ENCODE results near the gene CCL23.
"Not testable (repeated sequence)": the region's sequence is repeated elsewhere in the genome, so short reads cannot be mapped to it uniquely, and the experiment has no call there.

Gene CCL23

DNA sequence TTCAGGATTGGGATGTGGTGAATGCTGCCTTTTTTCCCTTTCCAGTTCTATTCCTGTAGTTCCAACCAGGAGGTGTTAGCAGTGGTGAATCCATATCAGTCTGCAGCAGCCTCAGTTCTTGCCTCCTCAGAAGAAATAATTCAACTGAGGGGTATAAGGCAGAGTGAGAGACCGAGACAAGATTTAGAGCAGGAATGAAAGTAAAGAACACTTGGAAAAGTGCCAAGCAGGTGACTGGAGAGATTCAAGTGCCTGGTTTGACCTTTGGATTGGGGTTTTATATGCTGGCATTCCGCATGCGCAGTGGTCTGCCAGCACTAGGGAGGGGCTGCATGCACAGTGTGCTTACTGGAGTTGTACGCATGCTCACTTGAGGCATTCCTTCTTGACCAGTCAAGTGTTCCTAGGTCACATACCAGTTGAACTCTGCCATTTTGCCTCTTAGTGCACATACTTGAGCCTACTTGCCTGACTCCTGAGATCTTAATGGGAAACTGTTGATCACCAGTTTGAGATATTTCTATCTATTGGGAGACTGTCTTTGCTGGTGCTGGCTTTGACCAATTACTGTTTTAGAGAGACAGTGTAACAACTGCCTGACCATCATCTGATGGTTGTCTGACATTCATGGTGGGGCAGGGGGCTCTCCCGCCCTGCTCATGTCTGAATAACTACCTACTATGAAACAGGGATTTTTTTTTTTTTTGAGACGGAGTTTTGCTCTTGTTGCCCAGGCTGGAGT, 15.7 kb downstream of the CCL23 start:
- no peaks in the 10 kb centered on the region for H3K9me3 ChIP-seq (ENCODE audit: severe bottlenecking)
- peak overlapping the region; percentile 31 for H3K27ac ChIP-seq
- no peaks in the 10 kb centered on the region for H3K36me3 ChIP-seq
- peak overlapping the region; percentile 21 for H3K4me3 ChIP-seq (ENCODE audit: low read depth, low read length)
- peak; percentile 74 for DNase-seq
- TF ChIP-seq, protein P1, sequence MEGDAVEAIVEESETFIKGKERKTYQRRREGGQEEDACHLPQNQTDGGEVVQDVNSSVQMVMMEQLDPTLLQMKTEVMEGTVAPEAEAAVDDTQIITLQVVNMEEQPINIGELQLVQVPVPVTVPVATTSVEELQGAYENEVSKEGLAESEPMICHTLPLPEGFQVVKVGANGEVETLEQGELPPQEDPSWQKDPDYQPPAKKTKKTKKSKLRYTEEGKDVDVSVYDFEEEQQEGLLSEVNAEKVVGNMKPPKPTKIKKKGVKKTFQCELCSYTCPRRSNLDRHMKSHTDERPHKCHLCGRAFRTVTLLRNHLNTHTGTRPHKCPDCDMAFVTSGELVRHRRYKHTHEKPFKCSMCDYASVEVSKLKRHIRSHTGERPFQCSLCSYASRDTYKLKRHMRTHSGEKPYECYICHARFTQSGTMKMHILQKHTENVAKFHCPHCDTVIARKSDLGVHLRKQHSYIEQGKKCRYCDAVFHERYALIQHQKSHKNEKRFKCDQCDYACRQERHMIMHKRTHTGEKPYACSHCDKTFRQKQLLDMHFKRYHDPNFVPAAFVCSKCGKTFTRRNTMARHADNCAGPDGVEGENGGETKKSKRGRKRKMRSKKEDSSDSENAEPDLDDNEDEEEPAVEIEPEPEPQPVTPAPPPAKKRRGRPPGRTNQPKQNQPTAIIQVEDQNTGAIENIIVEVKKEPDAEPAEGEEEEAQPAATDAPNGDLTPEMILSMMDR (IDR thresholded peaks at IDR 0.05; ENCODE audit: low read depth, low read length): no peak
- H3K27me3 ChIP-seq (ENCODE audit: insufficient read depth, low read depth, severe bottlenecking): no peaks in the 10 kb centered on the region

DNA sequence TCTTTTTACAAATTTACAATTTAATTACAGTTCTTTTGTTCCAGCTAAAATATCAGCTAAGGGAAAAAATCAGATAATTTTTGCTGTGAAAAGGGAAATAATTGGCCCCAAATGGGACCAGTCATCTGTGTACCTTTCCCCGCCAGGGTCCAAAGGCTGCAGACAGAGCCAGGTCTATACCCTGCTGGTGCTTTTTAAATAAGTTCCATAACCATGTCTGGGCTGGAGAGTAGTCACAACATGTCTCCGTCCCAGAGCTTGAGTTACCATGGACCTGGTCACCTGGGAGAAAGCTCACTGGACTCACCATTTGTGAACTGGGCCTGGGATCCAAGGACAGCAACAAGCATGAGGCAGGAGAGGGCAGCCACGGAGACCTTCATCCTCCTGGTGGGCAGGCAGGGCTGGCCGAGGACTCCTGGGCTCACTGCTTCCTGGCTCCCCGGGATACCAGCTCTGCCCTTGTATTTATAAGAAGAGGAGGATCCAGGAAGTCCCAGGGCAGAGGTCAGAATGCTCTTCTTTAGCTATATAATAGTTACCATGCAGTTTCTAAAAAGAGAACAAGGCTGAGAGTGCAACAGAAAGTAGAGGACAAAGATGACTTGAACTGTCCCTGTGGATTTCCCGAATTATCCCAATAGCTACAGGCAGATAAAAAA, 16.5 kb downstream of the CCL23 start, which contains the start of gene CCL15:
CCL15 (minus strand) TSS at position 444 of the 662 bp plus-strand sequence; CDS start at position 383, 61 bp downstream.
- Histone ChIP-seq H3K27me3 (ENCODE audit: insufficient read depth, low read depth, severe bottlenecking) (no peaks in the 10 kb centered on the region), H3K4me3 (ENCODE audit: low read depth, low read length) (peak within 1 kb of the TSS; percentile 21), H3K9me3 (ENCODE audit: severe bottlenecking) (no peaks in the 10 kb centered on the region), H3K27ac (peak within 1 kb of the TSS; percentile 31), H3K36me3 (no peaks in the 10 kb centered on the region)
- DNase-seq: no peak
- TF ChIP-seq, protein P1 (IDR thresholded peaks at IDR 0.05; ENCODE audit: low read depth, low read length): no peak

DNA sequence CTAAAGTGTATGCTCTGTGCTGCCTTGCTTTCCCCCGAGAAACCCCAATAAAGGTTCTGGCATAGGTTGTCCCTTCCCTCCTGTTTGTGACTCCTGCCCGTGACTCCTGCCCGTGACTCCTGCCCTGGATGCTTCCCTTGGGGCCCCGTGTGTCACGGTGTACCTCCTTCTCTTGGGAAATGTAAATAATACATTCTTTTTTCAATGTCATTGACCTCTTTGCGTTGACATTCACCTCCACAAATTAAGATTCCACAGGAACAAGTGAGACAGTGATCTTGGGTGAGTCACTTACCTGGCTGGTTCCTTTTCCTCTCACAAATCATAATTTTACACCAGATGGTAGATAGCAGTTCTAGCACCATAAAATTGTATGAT, 17.1 kb downstream of the CCL23 start:
- Histone ChIP-seq H3K36me3 (no peaks in the 10 kb centered on the region), H3K9me3 (ENCODE audit: severe bottlenecking) (no peaks in the 10 kb centered on the region), H3K4me3 (ENCODE audit: low read depth, low read length) (no peak overlapping the region), H3K27ac (no peak overlapping the region), H3K27me3 (ENCODE audit: insufficient read depth, low read depth, severe bottlenecking) (no peaks in the 10 kb centered on the region)
- TF ChIP-seq, protein P1 (IDR thresholded peaks at IDR 0.05; ENCODE audit: low read depth, low read length): no peak
- no peak for DNase-seq

DNA sequence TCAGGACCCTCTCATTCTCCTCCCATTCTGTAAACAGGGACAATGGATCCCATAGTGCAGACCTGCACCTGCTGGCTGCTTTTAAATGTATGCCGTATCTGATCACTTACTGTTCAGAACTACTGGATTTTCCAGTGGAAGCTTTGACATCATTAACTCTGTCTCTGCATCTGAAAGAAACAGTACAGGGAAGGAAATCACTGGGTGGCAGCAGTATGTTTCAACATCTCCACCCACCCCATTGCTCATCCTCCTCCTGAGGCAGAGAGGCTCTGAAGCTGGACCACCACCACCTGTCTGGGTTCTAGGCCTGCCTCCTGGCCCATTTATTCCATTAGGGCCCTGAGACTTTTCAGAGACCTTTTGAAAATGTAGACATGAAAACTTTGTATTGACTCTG, 19.0 kb downstream of the CCL23 start:
- no peak overlapping the region for H3K27ac ChIP-seq
- H3K9me3 ChIP-seq (ENCODE audit: severe bottlenecking): no peaks in the 10 kb centered on the region
- TF ChIP-seq, protein P1 (IDR thresholded peaks at IDR 0.05; ENCODE audit: low read depth, low read length): no peak
- H3K27me3 ChIP-seq (ENCODE audit: insufficient read depth, low read depth, severe bottlenecking): no peaks in the 10 kb centered on the region
- no peak for DNase-seq
- H3K4me3 ChIP-seq (ENCODE audit: low read depth, low read length): no peak overlapping the region
- H3K36me3 ChIP-seq: no peaks in the 10 kb centered on the region

DNA sequence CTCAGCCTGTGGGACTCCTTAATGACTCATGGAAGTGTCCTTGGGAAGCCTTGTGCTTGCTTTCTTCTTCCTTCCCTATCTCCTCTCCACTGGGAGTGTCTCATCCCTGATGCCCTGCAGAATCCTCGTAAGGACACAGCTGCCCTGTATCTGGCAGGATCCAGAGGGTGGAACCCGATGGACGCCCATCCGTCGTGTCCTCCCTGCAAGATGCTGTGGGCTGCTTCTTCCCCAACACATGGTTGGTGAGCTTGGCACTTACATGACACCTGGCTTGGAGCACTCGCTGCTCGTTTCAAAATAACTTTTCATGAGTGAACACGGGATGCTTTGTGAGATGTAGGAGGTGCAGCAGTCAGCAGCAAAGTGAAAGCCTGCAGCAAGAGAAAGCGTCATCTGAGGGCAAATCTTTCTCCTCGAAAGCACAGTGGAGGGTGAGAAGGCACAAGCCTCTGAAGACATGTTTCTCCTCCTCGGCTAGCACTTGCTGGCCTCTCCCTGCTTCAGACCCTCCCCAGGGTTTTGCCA, 19.7 kb downstream of the CCL23 start:
- H3K27ac ChIP-seq: no peak overlapping the region
- H3K4me3 ChIP-seq (ENCODE audit: low read depth, low read length): no peak overlapping the region
- H3K9me3 ChIP-seq (ENCODE audit: severe bottlenecking): no peaks in the 10 kb centered on the region
- DNase-seq: no peak
- no peaks in the 10 kb centered on the region for H3K36me3 ChIP-seq
- TF ChIP-seq, protein P1 (IDR thresholded peaks at IDR 0.05; ENCODE audit: low read depth, low read length): no peak
- no peaks in the 10 kb centered on the region for H3K27me3 ChIP-seq (ENCODE audit: insufficient read depth, low read depth, severe bottlenecking)

DNA sequence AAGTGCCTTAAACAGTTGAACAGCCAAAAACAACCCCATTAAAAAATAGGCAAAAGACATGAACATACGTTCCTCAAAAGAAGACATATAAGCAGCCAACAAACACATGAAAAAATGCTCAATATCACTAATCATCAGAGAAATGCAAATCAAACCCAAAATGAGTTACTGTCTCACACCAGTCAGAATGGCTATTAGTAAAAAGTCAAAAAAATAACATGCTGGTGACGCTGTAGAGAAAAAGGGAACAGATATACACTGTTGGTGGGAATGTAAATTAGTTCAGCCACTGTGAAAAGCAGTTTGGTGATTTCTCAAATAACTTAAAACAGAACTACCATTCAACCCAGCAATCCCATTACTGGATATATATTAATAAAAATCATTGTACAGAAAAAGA, 22.4 kb downstream of the CCL23 start:
- DNase-seq; H3K4me3 ChIP-seq (ENCODE audit: low read depth, low read length); H3K36me3 ChIP-seq; H3K27me3 ChIP-seq (ENCODE audit: insufficient read depth, low read depth, severe bottlenecking); H3K27ac ChIP-seq; H3K9me3 ChIP-seq (ENCODE audit: severe bottlenecking): not testable (repeated sequence)

Data from WERI-Rb-1 (cell line).